Neural cell (in vitro differentiated cells): Measurements from ENCODE around the gene ALLC. TPM values are rescaled to one million over a fixed set of nuclear protein-coding genes. Genes with fewer than 3 reads are reported as not detected.

Experiments
- H2AFZ ChIP-seq: fragments of 200-600, 300-800 bp; sonication (generic), shearing (Covaris generic); 2 replicates; pipeline ENCODE4 v1.6.0; 2014; ENCODE audit warnings: low read depth, mild to moderate bottlenecking, antibody characterized with exemption, low read length, moderate library complexity
- H3F3A ChIP-seq: fragments of 200-600 bp; shearing (Covaris generic); 2 replicates; pipeline ENCODE4 v1.6.1; 2016; ENCODE audit warnings: mild to moderate bottlenecking, moderate library complexity, mixed read lengths, antibody characterized with exemption, low read length; ENCODE audit not compliant: insufficient read depth, poor library complexity, severe bottlenecking
- H3K27ac ChIP-seq: fragments of 200-600, 300-800 bp; sonication (generic), shearing (Covaris generic); 2 replicates; pipeline ENCODE4 v1.5.1; 2014; ENCODE audit warnings: mild to moderate bottlenecking, low read length, moderate library complexity
- H3K27me3 ChIP-seq: fragments of 300-800, 200-600 bp; sonication (generic), shearing (Covaris generic); 2 replicates; pipeline ENCODE4 v1.6.0; 2014; ENCODE audit warnings: mild to moderate bottlenecking, low read depth, low read length, moderate library complexity; ENCODE audit not compliant: insufficient read depth
- H3K36me3 ChIP-seq: fragments of 300-800, 200-600 bp; sonication (generic), shearing (Covaris generic); 2 replicates; pipeline ENCODE4 v1.5.1; 2014; ENCODE audit warnings: mild to moderate bottlenecking, antibody characterized with exemption, low read length, moderate library complexity; ENCODE audit not compliant: insufficient read depth
- H3K4me2 ChIP-seq: fragments of 300-800, 200-600 bp; sonication (generic), shearing (Covaris generic); 2 replicates; pipeline ENCODE4 v1.6.0; 2014; ENCODE audit warnings: mild to moderate bottlenecking, low read length
- H3K4me3 ChIP-seq: fragments of 300-800, 200-600 bp; sonication (generic), shearing (Covaris generic); 2 replicates; pipeline ENCODE4 v1.5.1; 2014; ENCODE audit warnings: mild to moderate bottlenecking, low read length, moderate library complexity
- H3K79me2 ChIP-seq: fragments of 200-600 bp; shearing (Covaris generic); replicated peaks from 2 replicates; pipeline ENCODE4 v1.6.0; 2014; ENCODE audit warnings: mild to moderate bottlenecking, low read length, moderate library complexity; ENCODE audit not compliant: insufficient read depth
- H3K9ac ChIP-seq: fragments of 300-800, 200-600 bp; sonication (generic), shearing (Covaris generic); 2 replicates; pipeline ENCODE4 v1.6.1; 2016; ENCODE audit warnings: mild to moderate bottlenecking, low read length, mixed read lengths
- H3K9me2 ChIP-seq: fragments of 200-600 bp; shearing (Covaris generic); 2 replicates; pipeline ENCODE4 v1.6.1; 2016; ENCODE audit warnings: mild to moderate bottlenecking, low read length, mixed read lengths; ENCODE audit not compliant: insufficient read depth
- H3K9me3 ChIP-seq: fragments of 200-600, 300-800 bp; sonication (generic), shearing (Covaris generic); 2 replicates; pipeline ENCODE4 v1.6.1; 2016; ENCODE audit warnings: mild to moderate bottlenecking, mixed run types, low read length, moderate library complexity, mixed read lengths
- H4K20me1 ChIP-seq: fragments of 200-600 bp; shearing (Covaris generic); 2 replicates; pipeline ENCODE4 v1.6.1; 2016; ENCODE audit warnings: mild to moderate bottlenecking, mixed run types; ENCODE audit not compliant: insufficient read depth
- EP300 ChIP-seq: fragments of 450-650 bp; conservative IDR thresholded peaks from 2 replicates; pipeline ENCODE4 v1.6.1; 2014; ENCODE audit warnings: antibody characterized with exemption, mild to moderate bottlenecking, moderate library complexity; ENCODE audit not compliant: poor library complexity, severe bottlenecking
- EZH2 ChIP-seq: fragments of 200-600, 300-800 bp; shearing (Covaris generic), sonication (generic); IDR thresholded peaks from 2 replicates; pipeline ENCODE4 v1.6.1; 2014; ENCODE audit warnings: antibody characterized with exemption, low read length, borderline replicate concordance, mild to moderate bottlenecking; ENCODE audit not compliant: insufficient read depth, poor library complexity, severe bottlenecking
- MXI1 ChIP-seq: fragments of 450-650 bp; conservative IDR thresholded peaks from 2 replicates; pipeline ENCODE4 v1.6.1; 2014; ENCODE audit warnings: antibody characterized with exemption, mild to moderate bottlenecking; ENCODE audit not compliant: poor library complexity, severe bottlenecking
- POLR2AphosphoS5 ChIP-seq: IDR thresholded peaks from 2 replicates; pipeline ENCODE4 v1.6.1; 2012
- RAD21 ChIP-seq: fragments of 450-650 bp; conservative IDR thresholded peaks from 2 replicates; pipeline ENCODE4 v1.6.1; 2014; ENCODE audit warnings: antibody characterized with exemption, mild to moderate bottlenecking, moderate library complexity
- REST ChIP-seq: IDR thresholded peaks from 2 replicates; pipeline ENCODE4 v1.6.1; 2012; ENCODE audit warnings: borderline replicate concordance
- SMC3 ChIP-seq: fragments of 450-650 bp; conservative IDR thresholded peaks from 2 replicates; pipeline ENCODE4 v1.6.1; 2014; ENCODE audit warnings: antibody characterized with exemption, mild to moderate bottlenecking, moderate library complexity; ENCODE audit not compliant: poor library complexity
- TAF1 ChIP-seq: IDR thresholded peaks from 2 replicates; pipeline ENCODE4 v1.6.1; 2012; ENCODE audit warnings: low read depth
- polyA plus RNA-seq: library from polyadenylated mRNA; depleted of rRNA; stranded (reverse); fragments of >200 nt; gene quantifications from 2 replicates; pipeline ENCODE4 v1.2.3, GENCODE V29; 2014
- TF ChIP-seq, protein P1 (sequence below): fragments of 450-650 bp; IDR thresholded peaks from 2 replicates; pipeline ENCODE4 v1.5.1; 2014; ENCODE audit warnings: antibody characterized with exemption, mild to moderate bottlenecking, moderate library complexity; ENCODE audit not compliant: poor library complexity, severe bottlenecking

Gene ALLC
- polyA plus RNA-seq, 1 donor from 2014 or later = 0.33 TPM

DNA sequence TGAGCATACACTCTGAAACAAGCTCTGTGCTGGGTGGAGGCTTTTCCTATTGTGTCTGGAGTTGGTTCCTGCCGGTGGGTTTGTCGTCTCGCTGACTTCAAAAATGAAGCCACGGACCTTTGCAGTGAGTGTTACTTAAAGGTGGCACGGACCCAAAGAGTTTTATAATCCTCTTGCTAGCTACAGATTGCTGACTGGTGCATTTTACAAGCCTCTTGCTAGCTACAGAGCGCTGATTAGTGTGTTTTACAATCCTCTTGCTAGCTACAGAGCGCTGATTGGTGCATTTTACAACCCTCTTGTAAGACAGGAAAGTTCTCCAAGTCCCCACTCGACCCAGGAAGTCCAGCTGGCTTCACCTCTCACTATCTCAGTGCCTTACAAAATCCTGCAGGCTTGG lies 60.7 kb downstream of the ALLC start:
- H3K27me3 ChIP-seq = no peaks in the 10 kb centered on the region
- H2AFZ ChIP-seq = no peak overlapping the region
- H3K9me2 ChIP-seq = no peaks in the 10 kb centered on the region
- no peaks in the 10 kb centered on the region for H4K20me1 ChIP-seq
- no peak overlapping the region for H3K4me2 ChIP-seq
- H3K27ac ChIP-seq = no peak overlapping the region
- TF ChIP-seq, protein P1, sequence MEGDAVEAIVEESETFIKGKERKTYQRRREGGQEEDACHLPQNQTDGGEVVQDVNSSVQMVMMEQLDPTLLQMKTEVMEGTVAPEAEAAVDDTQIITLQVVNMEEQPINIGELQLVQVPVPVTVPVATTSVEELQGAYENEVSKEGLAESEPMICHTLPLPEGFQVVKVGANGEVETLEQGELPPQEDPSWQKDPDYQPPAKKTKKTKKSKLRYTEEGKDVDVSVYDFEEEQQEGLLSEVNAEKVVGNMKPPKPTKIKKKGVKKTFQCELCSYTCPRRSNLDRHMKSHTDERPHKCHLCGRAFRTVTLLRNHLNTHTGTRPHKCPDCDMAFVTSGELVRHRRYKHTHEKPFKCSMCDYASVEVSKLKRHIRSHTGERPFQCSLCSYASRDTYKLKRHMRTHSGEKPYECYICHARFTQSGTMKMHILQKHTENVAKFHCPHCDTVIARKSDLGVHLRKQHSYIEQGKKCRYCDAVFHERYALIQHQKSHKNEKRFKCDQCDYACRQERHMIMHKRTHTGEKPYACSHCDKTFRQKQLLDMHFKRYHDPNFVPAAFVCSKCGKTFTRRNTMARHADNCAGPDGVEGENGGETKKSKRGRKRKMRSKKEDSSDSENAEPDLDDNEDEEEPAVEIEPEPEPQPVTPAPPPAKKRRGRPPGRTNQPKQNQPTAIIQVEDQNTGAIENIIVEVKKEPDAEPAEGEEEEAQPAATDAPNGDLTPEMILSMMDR = no peak
- TF ChIP-seq RAD21 (no peak), MXI1 (no peak), POLR2AphosphoS5 (no peak), EP300 (no peak), SMC3 (no peak), TAF1 (no peak), REST (no peak), EZH2 (no peak)
- peaks cover 3% of the 10 kb centered on the region for H3K9me3 ChIP-seq
- H3F3A ChIP-seq = no peaks in the 10 kb centered on the region
- no peak overlapping the region for H3K9ac ChIP-seq
- no peak overlapping the region for H3K4me3 ChIP-seq
- no peaks in the 10 kb centered on the region for H3K79me2 ChIP-seq
- no peaks in the 10 kb centered on the region for H3K36me3 ChIP-seq

GRCh38 chr2:3725002-3725401 lies 67.0 kb downstream of the ALLC start:
- H3K36me3 ChIP-seq = no peaks in the 10 kb centered on the region
- TF ChIP-seq EP300 = no peak
- no peak for TF ChIP-seq TAF1
- TF ChIP-seq, protein P1 = no peak
- TF ChIP-seq RAD21 = no peak
- TF ChIP-seq MXI1 = no peak
- TF ChIP-seq EZH2 = no peak

More at GRCh38 chr2:3725002-3725401, 67.0 kb downstream of the ALLC start:
- no peak overlapping the region for H3K4me3 ChIP-seq
- no peak overlapping the region for H2AFZ ChIP-seq
- no peaks in the 10 kb centered on the region for H4K20me1 ChIP-seq
- H3K9me2 ChIP-seq = no peaks in the 10 kb centered on the region
- H3K79me2 ChIP-seq = no peaks in the 10 kb centered on the region
- H3K4me2 ChIP-seq = no peak overlapping the region
- H3F3A ChIP-seq = no peaks in the 10 kb centered on the region
- H3K27me3 ChIP-seq = no peaks in the 10 kb centered on the region
- H3K9ac ChIP-seq = no peak overlapping the region
- peaks cover 2% of the 10 kb centered on the region for H3K9me3 ChIP-seq
- H3K27ac ChIP-seq = no peak overlapping the region
